Endothelial cell of umbilical vein (primary cell): Measurements from ENCODE around the gene KRTCAP2. TPM values are rescaled to one million over a fixed set of nuclear protein-coding genes. Genes with fewer than 3 reads are reported as not detected.

Experiments used
- BruUV-seq: library from RNA; stranded (reverse); fragments of 400-500 nt; replicated peaks from 2 replicates; lab custom pipeline; 2021; lab: Mats Ljungman, UMichigan
- CTCF ChIA-PET: fragments of 300-600, 350-600 bp; sonication (Branson Sonifier 250); formaldehyde crosslinking; loops from one replicate; lab custom pipeline; 2021; ENCODE audit warnings: antibody characterized with exemption, inconsistent platforms; lab: Charles Lee
- POLR2A ChIA-PET: fragments of 300-600, 350-600 bp; sonication (Branson Sonifier 250); formaldehyde crosslinking; loops from one replicate; lab custom pipeline; 2021; ENCODE audit warnings: antibody characterized with exemption, inconsistent platforms; lab: Charles Lee
- DNase-seq: peaks from one replicate; pipeline ENCODE4 v3.0.0-alpha.2; 2011; ENCODE audit warnings: low read depth, low spot score
- FAIRE-seq: peaks from 2 replicates; lab custom pipeline; 2011; peaks lifted over from hg19 to GRCh38; lab: Jason Lieb, UNC
- H2AFZ ChIP-seq: 2 replicates; pipeline ENCODE4 v1.6.0; 2012; ENCODE audit warnings: low read depth, low read length, control low read depth, inconsistent platforms
- H3K27ac ChIP-seq: 2 replicates; pipeline ENCODE4 v1.5.1; 2011; ENCODE audit warnings: low read depth, mild to moderate bottlenecking, control low read depth, low read length, moderate library complexity; ENCODE audit not compliant: insufficient read depth
- H3K27me3 ChIP-seq, 2 experiments: 2 replicates each; pipeline versions ENCODE4 v1.6.0 to v1.6.1; 2011; ENCODE audit warnings: low read length in 2 of 2, mixed read lengths in 1 of 2; ENCODE audit not compliant: control insufficient read depth in 2 of 2, insufficient read depth in 2 of 2
- H3K36me3 ChIP-seq, 2 experiments: 2 replicates in 1 of 2; 3 replicates in 1 of 2; pipeline ENCODE4 v1.5.1; 2011; ENCODE audit warnings: low read length in 2 of 2, mild to moderate bottlenecking in 1 of 2, moderate library complexity in 1 of 2; ENCODE audit not compliant: control insufficient read depth in 2 of 2, insufficient read depth in 2 of 2; ENCODE audit errors: extremely low read depth in 1 of 2
- H3K4me1 ChIP-seq: 3 replicates; pipeline ENCODE4 v1.5.1; 2011; ENCODE audit warnings: mild to moderate bottlenecking, low read length; ENCODE audit not compliant: control insufficient read depth, insufficient read depth; ENCODE audit errors: extremely low read depth
- H3K4me2 ChIP-seq: 2 replicates; pipeline ENCODE4 v1.6.1; 2011; ENCODE audit warnings: low read length, control low read depth, mixed read lengths; ENCODE audit not compliant: insufficient read depth
- H3K4me3 ChIP-seq, 3 experiments: fragments of 200-600 bp in 1 of 3; sonication (generic), shearing (Covaris generic) in 1 of 3; replicated peaks in 1 of 3; 2 replicates each; pipeline ENCODE4 v1.5.1; 2011 to 2016; ENCODE audit warnings: control low read depth in 3 of 3, low read length in 3 of 3, mild to moderate bottlenecking in 2 of 3, inconsistent platforms in 1 of 3, low read depth in 1 of 3, moderate library complexity in 1 of 3; ENCODE audit not compliant: insufficient read depth in 1 of 3
- H3K79me2 ChIP-seq: 2 replicates; pipeline ENCODE4 v1.6.0; 2012; ENCODE audit warnings: low read length, inconsistent platforms; ENCODE audit not compliant: control insufficient read depth, insufficient read depth
- H3K9ac ChIP-seq: replicated peaks from 2 replicates; pipeline ENCODE3; 2011; ENCODE audit warnings: low read length, control low read depth; ENCODE audit not compliant: insufficient read depth; ENCODE audit errors: extremely low read depth
- H3K9me1 ChIP-seq: replicated peaks from 3 replicates; pipeline ENCODE4 v1.6.0; 2011; ENCODE audit warnings: mild to moderate bottlenecking, low read length; ENCODE audit not compliant: control insufficient read depth, insufficient read depth; ENCODE audit errors: extremely low read depth
- H3K9me3 ChIP-seq: replicated peaks from 2 replicates; pipeline ENCODE4 v1.5.1; 2012; ENCODE audit warnings: low read length, inconsistent platforms; ENCODE audit not compliant: control insufficient read depth, insufficient read depth
- H4K20me1 ChIP-seq: replicated peaks from 2 replicates; pipeline ENCODE3; 2011; ENCODE audit warnings: mild to moderate bottlenecking, low read length; ENCODE audit not compliant: control insufficient read depth, insufficient read depth; ENCODE audit errors: extremely low read depth
- EZH2 ChIP-seq: IDR thresholded peaks from 2 replicates; pipeline ENCODE4 v1.6.1; 2012; ENCODE audit warnings: borderline replicate concordance, low read depth, mild to moderate bottlenecking, moderate library complexity, low read length, inconsistent platforms; ENCODE audit not compliant: severe bottlenecking
- FOS ChIP-seq: IDR thresholded peaks from 2 replicates; pipeline ENCODE4 v1.6.1; 2011; ENCODE audit warnings: mild to moderate bottlenecking, low read length, moderate library complexity, borderline replicate concordance; ENCODE audit not compliant: insufficient read depth
- GATA2 ChIP-seq: IDR thresholded peaks from 2 replicates; pipeline ENCODE4 v1.7.0; 2011; ENCODE audit warnings: low read depth, mild to moderate bottlenecking, moderate library complexity, mixed read lengths, low read length; ENCODE audit not compliant: insufficient read length, insufficient read depth
- JUN ChIP-seq: IDR thresholded peaks from 2 replicates; pipeline ENCODE4 v1.6.1; 2011; ENCODE audit warnings: borderline replicate concordance, low read depth; ENCODE audit not compliant: insufficient read length, insufficient read depth
- MYC ChIP-seq: IDR thresholded peaks from one replicate; pipeline ENCODE4 v1.6.1; 2011; ENCODE audit warnings: mild to moderate bottlenecking, low read depth, low read length
- POLR2A ChIP-seq: IDR thresholded peaks from 2 replicates; pipeline ENCODE4 v1.6.1; 2012; ENCODE audit warnings: low read depth, mild to moderate bottlenecking, control low read depth, low read length
- POLR2AphosphoS5 ChIP-seq: IDR thresholded peaks from 2 replicates; pipeline ENCODE4 v1.6.1; 2012; ENCODE audit warnings: low read depth, mild to moderate bottlenecking, control low read depth, low read length, moderate library complexity; ENCODE audit not compliant: insufficient read depth
- dilution Hi-C: fragments of 300-500 bp; cut with MboI; formaldehyde crosslinking; loops from one replicate; pipeline ENCODE4 v1.15.0; 2019; ENCODE audit warnings: low sequenced_read_pairs; ENCODE audit not compliant: extremely low pct_ligation_motif_present
- intact Hi-C: fragments of 100-400 bp; cut with micrococcal nuclease; formaldehyde crosslinking; loops from one replicate; pipeline ENCODE4 v1.10.0; 2022
- polyA plus RNA-seq, 4 experiments: library from polyadenylated mRNA; depleted of rRNA in 3 of 4; stranded (reverse) in 3 of 4; unstranded in 1 of 4; fragments of >200 nt; gene quantifications; 2 replicates each; pipeline versions ENCODE4 v1.2.1 to v1.2.3, GENCODE V29; 2011 to 2012; ENCODE audit warnings: missing spikeins in 1 of 4
- total RNA-seq: library from RNA; stranded (reverse); gene quantifications from 2 replicates; pipeline ENCODE4 v1.2.3, GENCODE V29; 2021
- TF ChIP-seq, protein P1 (sequence below): IDR thresholded peaks from 2 replicates; pipeline ENCODE4 v1.6.1; 2011; ENCODE audit not compliant: insufficient read depth, insufficient read length
- TF ChIP-seq, protein P2 (sequence below), 2 donors: IDR thresholded peaks; 1 replicate in 1 of 2; 2 replicates in 1 of 2; pipeline ENCODE4 v1.5.1; 2011; ENCODE audit warnings: low read length in 2 of 2, mild to moderate bottlenecking in 2 of 2, moderate library complexity in 2 of 2, control low read depth in 1 of 2, inconsistent platforms in 1 of 2, low read depth in 1 of 2; ENCODE audit not compliant: insufficient read depth in 1 of 2; ENCODE audit errors: extremely low read depth in 1 of 2

KRTCAP2 gene
- total and polyA plus RNA-seq, 2 donors (not counting 3 experiments of a cell fraction or from before 2014, with no cell fraction given): 207 to 362 TPM

- H3K9ac ChIP-seq: peak within 1 kb of the TSS; percentile 96
- CTCF ChIA-PET: interaction anchor here (1.0 to 4.3 kb wide), 11 partner anchors 8 to 440 kb away, joined by 3 to 69 read pairs (median 9); no protein-coding TSS in a partner anchor
- no peaks in the 10 kb centered on the region for H3K36me3 ChIP-seq
- H3K4me2 ChIP-seq: peak within 1 kb of the TSS; percentile 71
- DNase-seq (peak; percentile 23), FAIRE-seq (peak; percentile 67)
- dilution Hi-C loops (no loop called here), intact Hi-C loops (loop anchor here (1.0 to 5.0 kb wide), 6 partner anchors 15 to 384 kb away; partner anchors contain the start of gene FDPS)
- TF ChIP-seq JUN (no peak), EZH2 (no peak), POLR2A (no peak), POLR2AphosphoS5 (no peak), GATA2 (no peak), FOS (no peak), MYC (no peak)
- TF ChIP-seq, protein P1, sequence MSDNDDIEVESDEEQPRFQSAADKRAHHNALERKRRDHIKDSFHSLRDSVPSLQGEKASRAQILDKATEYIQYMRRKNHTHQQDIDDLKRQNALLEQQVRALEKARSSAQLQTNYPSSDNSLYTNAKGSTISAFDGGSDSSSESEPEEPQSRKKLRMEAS: no peak
- TF ChIP-seq, protein P2, sequence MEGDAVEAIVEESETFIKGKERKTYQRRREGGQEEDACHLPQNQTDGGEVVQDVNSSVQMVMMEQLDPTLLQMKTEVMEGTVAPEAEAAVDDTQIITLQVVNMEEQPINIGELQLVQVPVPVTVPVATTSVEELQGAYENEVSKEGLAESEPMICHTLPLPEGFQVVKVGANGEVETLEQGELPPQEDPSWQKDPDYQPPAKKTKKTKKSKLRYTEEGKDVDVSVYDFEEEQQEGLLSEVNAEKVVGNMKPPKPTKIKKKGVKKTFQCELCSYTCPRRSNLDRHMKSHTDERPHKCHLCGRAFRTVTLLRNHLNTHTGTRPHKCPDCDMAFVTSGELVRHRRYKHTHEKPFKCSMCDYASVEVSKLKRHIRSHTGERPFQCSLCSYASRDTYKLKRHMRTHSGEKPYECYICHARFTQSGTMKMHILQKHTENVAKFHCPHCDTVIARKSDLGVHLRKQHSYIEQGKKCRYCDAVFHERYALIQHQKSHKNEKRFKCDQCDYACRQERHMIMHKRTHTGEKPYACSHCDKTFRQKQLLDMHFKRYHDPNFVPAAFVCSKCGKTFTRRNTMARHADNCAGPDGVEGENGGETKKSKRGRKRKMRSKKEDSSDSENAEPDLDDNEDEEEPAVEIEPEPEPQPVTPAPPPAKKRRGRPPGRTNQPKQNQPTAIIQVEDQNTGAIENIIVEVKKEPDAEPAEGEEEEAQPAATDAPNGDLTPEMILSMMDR (IDR thresholded peaks at IDR 0.05; ENCODE audit: extremely low read depth in 1 of 2, insufficient read depth in 1 of 2, low read depth in 1 of 2, low read length in 2 of 2): no peak
- H3K4me1 ChIP-seq: peaks cover 21% of the 10 kb centered on the region
- no peaks in the 10 kb centered on the region for H4K20me1 ChIP-seq
- no peaks in the 10 kb centered on the region for H3K9me3 ChIP-seq
- H3K4me3 ChIP-seq: peak within 1 kb of the TSS; percentile 30 to 92 (median 59)
- BruUV-seq: TSS peak; percentile 58
- H3K9me1 ChIP-seq: no peaks in the 10 kb centered on the region
- H3K27ac ChIP-seq: peak within 1 kb of the TSS; percentile 87
- POLR2A ChIA-PET: interaction anchor here (0.6 to 1.3 kb wide), 2 partner anchors 10 to 68 kb away, joined by 3 to 8 read pairs; no protein-coding TSS in a partner anchor
- no peaks in the 10 kb centered on the region for H3K27me3 ChIP-seq
- H3K79me2 ChIP-seq: peaks cover 2% of the 10 kb centered on the region
- H2AFZ ChIP-seq: peak within 1 kb of the TSS; percentile 58
Measured at GRCh38 chr1:155207806-155208540, 34.9 kb upstream of the KRTCAP2 start, which contains the start of gene THBS3. TSS of gene THBS3 (minus strand) at chr1:155207897. CDS start at chr1:155207876, 21 bp downstream.
